H54 (cell line): ENCODE measurements around the gene BSCL2.
"Not testable (repeated sequence)": the region's sequence is repeated elsewhere in the genome, so short reads cannot be mapped to it uniquely, and the experiment has no call there.

Experiments used
- DNase-seq: peaks from one replicate; pipeline ENCODE4 v3.0.0; 2011; ENCODE audit warnings: low spot score, mixed read lengths; ENCODE audit not compliant: insufficient read length
- FAIRE-seq: peaks from 3 replicates; lab custom pipeline; 2011; peaks lifted over from hg19 to GRCh38; lab: Jason Lieb, UNC
- POLR2A ChIP-seq: IDR thresholded peaks from 2 replicates; pipeline ENCODE4 v1.6.1; 2011; ENCODE audit warnings: low read depth, mild to moderate bottlenecking, low read length

Gene BSCL2

DNA sequence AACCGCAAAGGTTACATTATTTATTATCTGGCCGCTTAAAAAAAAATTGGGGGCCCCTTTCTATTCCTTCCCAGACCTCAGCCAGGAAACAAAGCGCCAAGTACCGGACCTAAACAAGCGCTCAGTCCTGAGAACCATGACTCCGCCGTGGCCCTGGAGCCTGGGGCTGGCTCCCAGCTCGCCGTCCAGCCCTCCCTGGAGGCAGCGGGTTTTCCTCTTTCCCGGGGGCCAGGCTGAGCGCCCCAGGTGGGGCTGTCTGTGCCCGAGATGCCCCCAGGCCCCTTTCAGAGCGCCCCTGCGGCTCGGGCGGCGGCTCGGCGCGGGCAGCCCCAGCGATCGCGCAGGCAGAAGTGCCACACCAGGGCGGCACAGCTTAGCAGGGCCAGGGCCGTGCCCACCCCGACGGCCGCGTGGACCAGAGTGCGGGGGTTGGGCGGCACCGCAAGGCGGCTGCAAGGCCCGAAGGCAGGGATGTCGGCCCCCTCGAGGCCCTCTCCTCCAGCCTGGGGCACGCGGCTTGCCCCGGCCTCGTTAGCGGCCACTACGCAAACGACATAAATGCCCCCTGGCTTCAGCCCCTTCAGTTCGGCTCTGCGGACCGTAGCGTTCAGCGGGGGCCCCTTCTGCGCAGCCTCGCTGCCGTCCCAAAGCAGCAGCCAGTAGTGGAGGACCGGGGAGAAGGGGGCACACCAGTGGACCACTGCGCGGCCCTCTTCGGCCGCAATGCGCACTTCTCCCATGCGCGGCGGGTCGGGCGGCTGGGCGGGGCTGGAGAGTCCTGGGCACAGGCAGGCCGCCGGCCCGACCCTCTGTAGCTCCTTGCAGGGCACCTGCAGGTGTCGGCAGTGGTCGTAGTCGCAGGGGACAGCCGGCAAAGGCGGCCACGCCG is 19.5 kb downstream of the BSCL2 start:
- no peak for TF ChIP-seq POLR2A
- FAIRE-seq (no peak), DNase-seq (no peak)

DNA sequence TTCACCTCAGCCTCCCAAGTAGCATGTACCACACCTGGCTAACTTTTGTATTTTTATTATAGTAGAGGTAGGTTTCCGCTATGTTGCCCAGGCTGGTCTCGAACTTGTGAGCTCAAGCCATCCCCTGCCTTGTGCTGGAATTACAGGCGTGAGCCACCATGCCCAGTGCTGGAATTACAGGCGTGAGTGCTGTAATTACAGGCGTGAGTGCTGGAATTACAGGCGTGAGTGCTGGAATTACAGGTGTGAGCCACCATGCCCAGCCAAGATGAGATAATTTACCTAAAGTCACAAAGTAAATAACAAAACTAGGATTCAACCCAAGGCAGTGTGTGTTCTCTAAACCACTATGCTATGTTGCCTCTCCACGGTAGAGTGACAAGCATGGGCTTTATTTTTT is 24.7 kb downstream of the BSCL2 start:
- no peak for TF ChIP-seq POLR2A
- FAIRE-seq (no peak), DNase-seq (no peak)

DNA sequence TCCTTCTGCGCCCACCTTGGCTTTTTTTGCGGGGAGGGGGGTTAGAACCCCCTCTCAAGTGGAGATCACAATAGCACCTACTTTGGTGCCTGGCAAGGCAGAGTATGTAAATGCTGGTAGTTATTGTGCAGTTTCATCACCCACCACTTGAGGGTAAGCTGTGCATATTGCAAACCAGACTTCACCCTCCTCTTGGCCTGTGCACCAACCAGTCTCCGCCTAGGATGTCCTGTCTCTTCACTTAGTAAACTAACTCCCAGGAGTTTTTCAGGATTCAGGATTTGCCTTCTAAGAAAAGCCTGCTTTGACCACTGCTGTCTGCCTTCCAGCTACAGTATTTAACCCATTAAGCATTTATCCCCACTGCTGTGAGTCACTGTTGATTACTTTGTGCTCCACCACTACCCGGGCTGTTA is 26.4 kb downstream of the BSCL2 start:
- TF ChIP-seq POLR2A = no peak
- DNase-seq = peak; percentile 78
- FAIRE-seq = no peak

- peak; percentile 80 for DNase-seq
- no peak for FAIRE-seq
These were observed 28.2 kb downstream of the BSCL2 start, which contains the start of gene UBXN1 for GRCh38 chr11:62678770-62679696. Gene UBXN1 (minus strand): TSS chr11:62679073. CDS start chr11:62678923, 150 bp downstream.

DNA sequence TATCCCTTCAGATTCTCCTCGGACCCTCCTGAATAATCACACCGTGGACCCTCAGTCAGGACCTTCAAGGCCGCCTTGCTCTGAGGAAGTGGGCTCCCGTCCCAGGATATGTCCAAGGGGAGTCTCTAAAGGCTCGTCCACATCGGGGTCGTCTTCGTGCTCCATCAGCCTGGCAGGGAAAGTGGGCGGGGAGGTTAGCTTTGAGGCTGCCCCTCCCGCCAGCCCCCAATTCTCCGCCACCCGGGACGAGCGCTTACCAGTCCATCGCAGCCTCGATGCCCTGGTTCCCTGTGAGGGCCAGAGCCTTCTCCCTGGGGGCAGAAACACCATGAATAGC is 28.8 kb downstream of the BSCL2 start:
- DNase-seq (no peak), FAIRE-seq (no peak)
- no peak for TF ChIP-seq POLR2A

More at GRCh38 chr11:62678770-62679696, 28.2 kb downstream of the BSCL2 start, which contains the start of gene UBXN1:
- TF ChIP-seq POLR2A = peak; percentile 57

- FAIRE-seq = no peak
- no peak for TF ChIP-seq POLR2A
- no peak for DNase-seq
These were observed 29.5 kb downstream of the BSCL2 start for GRCh38 chr11:62677714-62678113.

DNA sequence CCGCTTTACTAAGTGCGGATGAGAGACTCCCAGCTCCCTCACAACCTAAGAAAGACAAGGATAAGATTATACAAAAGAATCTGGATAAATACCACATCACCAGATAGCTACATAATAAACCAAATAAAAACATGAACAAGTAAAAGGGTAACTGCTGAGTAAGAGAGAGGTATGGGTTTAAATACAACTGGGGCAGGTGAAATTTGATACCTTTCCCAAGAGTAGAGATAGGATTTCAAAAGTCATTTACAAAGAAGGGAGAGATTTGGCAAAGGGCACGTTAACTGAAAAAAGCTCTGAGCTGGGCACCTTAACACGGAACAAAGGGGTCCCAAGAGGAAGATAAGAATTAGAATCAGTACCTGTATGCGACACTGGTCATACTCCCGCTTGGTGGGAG is 30.1 kb downstream of the BSCL2 start:
- DNase-seq (no peak), FAIRE-seq (no peak)
- no peak for TF ChIP-seq POLR2A

- DNase-seq (no peak), FAIRE-seq (no peak)
- TF ChIP-seq POLR2A = no peak
These were observed 30.5 kb downstream of the BSCL2 start for GRCh38 chr11:62676698-62677097.

GRCh38 chr11:62675415-62675814 is 31.8 kb downstream of the BSCL2 start:
- DNase-seq, FAIRE-seq: not testable (repeated sequence)

GRCh38 chr11:62673196-62673525 is 34.1 kb downstream of the BSCL2 start:
- no peak for FAIRE-seq
- no peak for DNase-seq
- TF ChIP-seq POLR2A = no peak

DNA sequence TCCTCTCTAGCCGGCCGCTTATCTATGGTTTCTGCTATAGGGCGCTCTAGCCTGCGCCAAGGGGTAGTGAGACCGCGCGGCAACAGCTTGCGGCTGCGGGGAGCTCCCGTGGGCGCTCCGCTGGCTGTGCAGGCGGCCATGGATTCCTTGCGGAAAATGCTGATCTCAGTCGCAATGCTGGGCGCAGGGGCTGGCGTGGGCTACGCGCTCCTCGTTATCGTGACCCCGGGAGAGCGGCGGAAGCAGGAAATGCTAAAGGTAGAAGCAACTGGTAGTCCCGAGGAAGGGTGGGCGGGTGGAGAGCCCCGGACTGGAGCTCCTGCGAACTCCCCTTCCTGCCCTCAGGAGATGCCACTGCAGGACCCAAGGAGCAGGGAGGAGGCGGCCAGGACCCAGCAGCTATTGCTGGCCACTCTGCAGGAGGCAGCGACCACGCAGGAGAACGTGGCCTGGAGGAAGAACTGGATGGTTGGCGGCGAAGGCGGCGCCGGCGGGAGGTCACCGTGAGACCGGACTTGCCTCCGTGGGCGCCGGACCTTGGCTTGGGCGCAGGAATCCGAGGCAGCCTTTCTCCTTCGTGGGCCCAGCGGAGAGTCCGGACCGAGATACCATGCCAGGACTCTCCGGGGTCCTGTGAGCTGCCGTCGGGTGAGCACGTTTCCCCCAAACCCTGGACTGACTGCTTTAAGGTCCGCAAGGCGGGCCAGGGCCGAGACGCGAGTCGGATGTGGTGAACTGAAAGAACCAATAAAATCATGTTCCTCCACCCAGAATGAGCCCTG is 35.4 kb downstream of the BSCL2 start, which contains the start of the genes LBHD1 and UQCC3:
LBHD1 (minus strand) TSS at position 660 of the 782 bp plus-strand sequence. CDS start 2,236 bp downstream, outside the sequence.
UQCC3 (plus strand) TSS at position 66 of the 782 bp plus-strand sequence; CDS start at position 139, 73 bp downstream.
- FAIRE-seq (no peak), DNase-seq (peak; percentile 62)
- peak; percentile 79 for TF ChIP-seq POLR2A

GRCh38 chr11:62671236-62671607 is 36.0 kb downstream of the BSCL2 start:
- no peak for TF ChIP-seq POLR2A
- no peak for DNase-seq
- no peak for FAIRE-seq
